ENCODE measurements around the gene DDX39B.
"Not testable (repeated sequence)": the region's sequence is repeated elsewhere in the genome, so short reads cannot be mapped to it uniquely, and the experiment has no call there.

- not testable (repeated sequence) for TF ChIP-seq CTCF, POLR2AphosphoS5, EP300, POLR2A (IDR thresholded peaks at IDR 0.05)
These were observed 48.3 kb downstream of the DDX39B start for GRCh38 chr6:31493550-31493874.
